Cardiac muscle cell (in vitro differentiated cells and primary cell): ENCODE results near the gene SMOC1. TPM values are rescaled to one million over a fixed set of nuclear protein-coding genes. Genes with fewer than 3 reads are reported as not detected.

Experiments used
- DNase-seq, 2 donors: peaks; one replicate each; pipeline versions ENCODE4 v3.0.0 to v3.0.0-alpha.2; 2010 to 2017; ENCODE audit warnings: low read depth in 1 of 2, low spot score in 1 of 2
- H3K27ac ChIP-seq: fragments of 200-600 bp; sonication (generic); 2 replicates; pipeline ENCODE4 v1.5.1; 2016
- H3K27me3 ChIP-seq: fragments of 200-600 bp; sonication (generic); 2 replicates; pipeline ENCODE4 v1.6.0; 2016; ENCODE audit warnings: control low read depth
- H3K36me3 ChIP-seq: fragments of 200-600 bp; sonication (generic); 2 replicates; pipeline ENCODE4 v1.5.1; 2016; ENCODE audit warnings: control low read depth
- H3K4me1 ChIP-seq: fragments of 200-600 bp; sonication (generic); 2 replicates; pipeline ENCODE4 v1.8.1; 2017; ENCODE audit warnings: low read depth, mild to moderate bottlenecking, mixed run types
- H3K4me3 ChIP-seq: fragments of 200-600 bp; sonication (generic); 2 replicates; pipeline ENCODE4 v1.5.1; 2016; ENCODE audit warnings: mild to moderate bottlenecking
- H3K9me3 ChIP-seq: fragments of 200-600 bp; sonication (generic); 2 replicates; pipeline ENCODE4 v1.5.1; 2017; ENCODE audit warnings: low read depth, mild to moderate bottlenecking, control low read depth
- polyA plus RNA-seq: library from polyadenylated mRNA; unstranded; fragments of >200 nt; fragmentation: Nextera tagmentation; extraction: Ambion mirVana; gene quantifications from 2 replicates; pipeline ENCODE4 v1.2.1, GENCODE V29; 2016
- total RNA-seq: library from RNA; depleted of rRNA; stranded (reverse); fragments of >200 nt; gene quantifications from 2 replicates; pipeline ENCODE4 v1.2.3, GENCODE V29; 2016
- TF ChIP-seq, protein P1 (sequence below): IDR thresholded peaks from 2 replicates; pipeline ENCODE4 v1.5.1; 2012; ENCODE audit warnings: low read depth, mild to moderate bottlenecking, low read length

SMOC1 gene
- total and polyA plus RNA-seq, 2 experiments from 2014 or later = 1.9 to 24.7 TPM

DNA sequence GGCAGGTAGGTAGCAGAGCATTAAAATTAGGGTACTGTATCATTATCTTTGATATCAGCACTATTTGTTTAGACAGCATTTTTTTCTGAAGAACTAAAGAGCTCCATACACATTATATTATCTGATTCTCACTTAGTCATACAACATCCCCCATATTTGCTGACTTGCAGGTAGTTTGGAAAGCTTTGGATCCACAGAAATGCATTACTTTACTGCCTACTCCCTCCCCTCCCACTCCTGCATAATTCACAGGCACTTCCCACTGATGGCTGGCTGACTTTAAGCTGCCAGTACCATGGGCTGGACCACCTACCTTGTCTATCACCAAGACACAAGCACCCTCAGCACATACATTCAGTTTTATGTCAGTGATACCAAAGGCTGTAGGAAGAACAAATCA, 199.1 kb downstream of the SMOC1 start:
- Histone ChIP-seq H3K4me1 (no peaks in the 10 kb centered on the region), H3K27me3 (peaks cover 86% of the 10 kb centered on the region), H3K27ac (no peak overlapping the region), H3K36me3 (no peaks in the 10 kb centered on the region), H3K4me3 (no peak overlapping the region), H3K9me3 (no peaks in the 10 kb centered on the region)
- TF ChIP-seq, protein P1, sequence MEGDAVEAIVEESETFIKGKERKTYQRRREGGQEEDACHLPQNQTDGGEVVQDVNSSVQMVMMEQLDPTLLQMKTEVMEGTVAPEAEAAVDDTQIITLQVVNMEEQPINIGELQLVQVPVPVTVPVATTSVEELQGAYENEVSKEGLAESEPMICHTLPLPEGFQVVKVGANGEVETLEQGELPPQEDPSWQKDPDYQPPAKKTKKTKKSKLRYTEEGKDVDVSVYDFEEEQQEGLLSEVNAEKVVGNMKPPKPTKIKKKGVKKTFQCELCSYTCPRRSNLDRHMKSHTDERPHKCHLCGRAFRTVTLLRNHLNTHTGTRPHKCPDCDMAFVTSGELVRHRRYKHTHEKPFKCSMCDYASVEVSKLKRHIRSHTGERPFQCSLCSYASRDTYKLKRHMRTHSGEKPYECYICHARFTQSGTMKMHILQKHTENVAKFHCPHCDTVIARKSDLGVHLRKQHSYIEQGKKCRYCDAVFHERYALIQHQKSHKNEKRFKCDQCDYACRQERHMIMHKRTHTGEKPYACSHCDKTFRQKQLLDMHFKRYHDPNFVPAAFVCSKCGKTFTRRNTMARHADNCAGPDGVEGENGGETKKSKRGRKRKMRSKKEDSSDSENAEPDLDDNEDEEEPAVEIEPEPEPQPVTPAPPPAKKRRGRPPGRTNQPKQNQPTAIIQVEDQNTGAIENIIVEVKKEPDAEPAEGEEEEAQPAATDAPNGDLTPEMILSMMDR = no peak
- DNase-seq = no peak

DNA sequence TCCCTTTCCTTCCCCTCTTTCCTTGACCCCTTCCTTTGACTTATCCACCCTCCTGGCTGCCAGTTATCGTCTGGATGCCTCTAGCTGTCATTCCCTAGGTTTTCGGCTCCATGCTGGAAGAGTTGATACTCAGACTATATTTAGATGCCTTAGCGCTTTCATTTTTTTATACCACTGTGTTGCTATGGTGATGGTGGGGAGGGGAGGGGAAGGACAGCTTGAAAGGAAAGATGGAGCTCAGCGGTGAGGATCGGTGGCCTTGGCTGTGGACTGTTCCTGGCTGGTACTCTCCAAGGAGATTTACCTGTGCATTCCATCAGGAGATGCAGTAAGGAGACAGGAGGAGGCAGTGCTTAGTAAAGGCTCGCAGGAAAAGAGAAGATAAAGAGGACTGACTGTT, 200.9 kb downstream of the SMOC1 start:
- no peak overlapping the region for H3K4me3 ChIP-seq
- no peaks in the 10 kb centered on the region for H3K9me3 ChIP-seq
- TF ChIP-seq, protein P1 = no peak
- no peak for DNase-seq
- no peak overlapping the region for H3K27ac ChIP-seq
- H3K4me1 ChIP-seq = no peaks in the 10 kb centered on the region
- no peaks in the 10 kb centered on the region for H3K36me3 ChIP-seq
- peaks cover 96% of the 10 kb centered on the region for H3K27me3 ChIP-seq

Other genes with a start within 250 kb of the SMOC1 start
- 434 and 687 TPM in 2 replicates for gene SRSF5, start 112.3 kb upstream of the SMOC1 start, total RNA-seq
- 566 and 573 TPM in 2 replicates for gene SRSF5, start 112.3 kb upstream of the SMOC1 start, polyA plus RNA-seq
- gene SLC10A1, start 82.2 kb upstream of the SMOC1 start, total RNA-seq = not detected in 2 replicates
- gene SLC10A1, start 82.2 kb upstream of the SMOC1 start, polyA plus RNA-seq = not detected in 2 replicates